ENCODE results near the gene NPIPA1.
"Not testable (repeated sequence)": the region's sequence is repeated elsewhere in the genome, so short reads cannot be mapped to it uniquely, and the experiment has no call there.

The NPIPA1 gene

DNA sequence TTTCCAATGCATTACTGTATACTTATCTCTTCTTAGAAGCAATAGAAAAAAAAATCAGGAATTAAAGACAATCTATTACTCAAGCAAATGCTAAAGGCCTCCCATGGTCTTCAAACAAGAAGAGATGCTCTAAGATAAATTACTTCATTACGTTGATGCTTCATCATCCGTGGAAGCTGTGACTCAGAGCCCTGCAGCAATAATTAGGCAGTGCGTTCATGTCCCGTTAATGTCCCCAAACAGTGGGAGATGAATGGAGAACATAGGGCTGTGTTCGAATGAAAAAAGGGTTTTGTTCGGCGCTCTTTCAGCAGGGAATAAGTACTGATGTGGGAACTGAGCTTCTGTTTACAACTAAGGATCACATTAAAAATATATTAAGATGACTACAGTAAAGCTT is 21.7 kb downstream of the NPIPA1 start:
- H3K4me3 ChIP-seq (ENCODE audit: control insufficient read depth, low read depth, low read length): no peak overlapping the region
- DNase-seq (ENCODE audit: low read depth): peak; percentile 35
- TF ChIP-seq, protein P1, sequence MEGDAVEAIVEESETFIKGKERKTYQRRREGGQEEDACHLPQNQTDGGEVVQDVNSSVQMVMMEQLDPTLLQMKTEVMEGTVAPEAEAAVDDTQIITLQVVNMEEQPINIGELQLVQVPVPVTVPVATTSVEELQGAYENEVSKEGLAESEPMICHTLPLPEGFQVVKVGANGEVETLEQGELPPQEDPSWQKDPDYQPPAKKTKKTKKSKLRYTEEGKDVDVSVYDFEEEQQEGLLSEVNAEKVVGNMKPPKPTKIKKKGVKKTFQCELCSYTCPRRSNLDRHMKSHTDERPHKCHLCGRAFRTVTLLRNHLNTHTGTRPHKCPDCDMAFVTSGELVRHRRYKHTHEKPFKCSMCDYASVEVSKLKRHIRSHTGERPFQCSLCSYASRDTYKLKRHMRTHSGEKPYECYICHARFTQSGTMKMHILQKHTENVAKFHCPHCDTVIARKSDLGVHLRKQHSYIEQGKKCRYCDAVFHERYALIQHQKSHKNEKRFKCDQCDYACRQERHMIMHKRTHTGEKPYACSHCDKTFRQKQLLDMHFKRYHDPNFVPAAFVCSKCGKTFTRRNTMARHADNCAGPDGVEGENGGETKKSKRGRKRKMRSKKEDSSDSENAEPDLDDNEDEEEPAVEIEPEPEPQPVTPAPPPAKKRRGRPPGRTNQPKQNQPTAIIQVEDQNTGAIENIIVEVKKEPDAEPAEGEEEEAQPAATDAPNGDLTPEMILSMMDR (conservative IDR thresholded peaks at IDR 0.05; ENCODE audit: control insufficient read depth, insufficient read depth, low read depth, low read length): no peak

DNA sequence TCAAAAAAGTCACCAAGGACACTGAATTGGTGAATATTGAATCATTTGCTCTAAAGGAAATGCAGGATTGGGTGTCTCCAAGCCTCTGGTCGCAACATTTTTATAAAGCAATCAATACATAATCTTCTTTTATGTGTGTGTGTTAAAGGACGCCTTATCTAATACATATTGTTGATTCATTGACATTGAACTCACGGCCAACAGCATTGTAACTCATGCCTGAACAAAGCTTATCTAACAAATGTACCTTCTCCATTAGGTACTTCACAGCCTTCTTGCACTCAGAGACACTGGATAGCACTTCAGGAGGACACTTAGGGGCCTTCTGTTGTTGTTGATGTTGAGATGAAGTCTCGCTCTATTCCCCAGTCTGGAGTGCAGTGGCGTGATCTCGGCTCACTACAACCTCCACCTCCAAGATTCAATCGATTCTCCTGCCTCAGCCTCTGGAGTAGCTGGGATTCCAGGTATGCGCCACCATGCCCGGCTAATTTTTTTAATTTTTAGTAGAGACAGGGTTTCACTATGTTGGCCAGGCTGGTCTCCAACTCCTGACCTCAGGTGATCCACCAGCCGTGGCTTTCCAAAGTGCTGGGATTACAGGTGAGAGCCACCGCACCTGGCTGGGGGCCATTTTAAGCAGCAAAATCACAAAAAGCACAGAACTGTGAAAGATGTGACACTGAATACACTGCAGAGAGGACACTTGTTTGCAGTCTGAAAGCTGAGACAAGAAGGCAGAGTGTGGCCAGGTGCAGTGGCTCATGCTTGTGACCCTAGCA is 24.4 kb downstream of the NPIPA1 start:
- TF ChIP-seq, protein P1 (conservative IDR thresholded peaks at IDR 0.05; ENCODE audit: control insufficient read depth, insufficient read depth, low read depth, low read length): no peak
- H3K4me3 ChIP-seq (ENCODE audit: control insufficient read depth, low read depth, low read length): no peak overlapping the region
- DNase-seq (ENCODE audit: low read depth): no peak

DNA sequence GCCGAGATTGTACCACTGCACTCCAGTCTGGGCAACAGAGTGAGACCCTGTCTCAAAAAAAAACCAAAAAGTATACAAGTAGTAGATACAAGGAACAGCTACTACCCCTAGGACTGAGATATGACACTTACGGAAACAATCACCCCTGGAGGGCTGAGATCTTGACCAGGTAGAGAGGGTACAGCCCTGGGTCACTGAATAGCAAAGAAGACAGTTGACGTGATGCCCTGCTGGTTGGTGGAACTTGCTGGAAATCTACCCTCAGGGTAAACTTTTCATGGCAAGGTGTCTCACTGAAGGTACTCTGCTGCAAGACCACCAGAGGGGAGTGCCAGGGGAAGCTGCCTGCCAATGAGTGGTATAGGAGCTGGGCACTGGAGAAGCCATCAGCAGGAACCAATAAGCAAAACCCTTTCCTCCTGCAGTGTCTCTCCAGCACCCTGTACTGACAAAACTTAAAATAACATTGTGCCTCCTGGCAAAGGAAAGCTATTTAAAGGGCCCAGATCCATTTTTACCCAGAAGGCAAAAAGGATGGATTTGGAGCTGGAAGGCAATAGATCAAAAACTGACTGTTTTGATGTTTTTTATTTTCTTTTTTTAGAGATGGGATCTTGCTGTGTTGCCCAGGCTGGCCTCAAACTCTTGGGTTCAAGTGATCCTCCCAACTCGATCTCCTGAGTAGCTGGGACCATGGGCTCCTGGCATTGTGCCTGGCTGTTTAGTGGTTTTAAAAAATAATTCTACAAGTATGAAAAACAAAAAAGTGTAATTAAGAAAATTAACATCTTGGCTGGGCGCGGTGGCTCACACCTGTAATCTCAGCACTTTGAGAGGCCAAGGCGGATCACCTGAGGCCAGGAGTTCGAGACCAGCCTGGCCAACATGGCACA is 26.3 kb downstream of the NPIPA1 start:
- TF ChIP-seq, protein P1 (conservative IDR thresholded peaks at IDR 0.05; ENCODE audit: control insufficient read depth, insufficient read depth, low read depth, low read length): no peak
- no peak for DNase-seq (ENCODE audit: low read depth)
- no peak overlapping the region for H3K4me3 ChIP-seq (ENCODE audit: control insufficient read depth, low read depth, low read length)

DNA sequence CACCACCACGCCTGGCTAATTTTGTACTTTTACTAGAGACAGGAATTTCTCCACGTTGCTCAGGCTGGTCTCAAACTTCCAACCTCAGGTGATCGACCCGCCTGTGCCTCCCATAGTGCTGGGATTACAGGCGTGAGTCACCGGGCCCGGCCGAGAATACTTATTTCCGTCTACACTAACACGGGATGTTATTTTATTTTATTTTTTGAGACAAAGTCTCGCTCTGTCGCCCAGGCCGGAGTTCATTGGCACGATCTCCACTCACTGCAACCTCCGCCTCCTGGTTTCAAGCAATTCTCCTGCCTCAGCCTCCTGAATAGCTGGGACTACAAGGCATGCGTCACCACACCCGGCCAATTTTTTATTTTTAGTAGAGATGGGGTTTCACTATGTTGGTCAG is 28.1 kb downstream of the NPIPA1 start:
- DNase-seq (ENCODE audit: low read depth): no peak
- no peak overlapping the region for H3K4me3 ChIP-seq (ENCODE audit: control insufficient read depth, low read depth, low read length)
- TF ChIP-seq, protein P1 (conservative IDR thresholded peaks at IDR 0.05; ENCODE audit: control insufficient read depth, insufficient read depth, low read depth, low read length): no peak

DNA sequence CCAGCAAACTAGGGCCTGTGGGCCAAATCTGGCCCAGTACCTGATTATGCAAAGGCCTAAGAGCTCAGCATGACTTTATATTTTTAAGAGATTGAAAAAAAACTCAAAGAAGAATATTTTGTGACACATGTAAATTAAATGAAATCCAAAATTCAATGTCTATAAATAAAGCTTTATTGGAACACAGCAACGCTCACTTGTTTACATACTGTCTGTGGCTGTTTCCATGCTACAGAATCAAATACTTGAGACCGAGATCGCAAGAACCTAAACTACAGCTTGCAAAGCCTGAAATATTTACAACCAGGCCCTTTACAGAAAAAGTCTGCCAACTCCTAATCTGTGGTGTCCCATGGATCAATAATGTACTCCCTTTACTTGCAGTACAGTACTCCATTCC is 32.6 kb downstream of the NPIPA1 start:
- not testable (repeated sequence) for H3K4me3 ChIP-seq (ENCODE audit: control insufficient read depth, low read depth, low read length); DNase-seq (ENCODE audit: low read depth)

DNA sequence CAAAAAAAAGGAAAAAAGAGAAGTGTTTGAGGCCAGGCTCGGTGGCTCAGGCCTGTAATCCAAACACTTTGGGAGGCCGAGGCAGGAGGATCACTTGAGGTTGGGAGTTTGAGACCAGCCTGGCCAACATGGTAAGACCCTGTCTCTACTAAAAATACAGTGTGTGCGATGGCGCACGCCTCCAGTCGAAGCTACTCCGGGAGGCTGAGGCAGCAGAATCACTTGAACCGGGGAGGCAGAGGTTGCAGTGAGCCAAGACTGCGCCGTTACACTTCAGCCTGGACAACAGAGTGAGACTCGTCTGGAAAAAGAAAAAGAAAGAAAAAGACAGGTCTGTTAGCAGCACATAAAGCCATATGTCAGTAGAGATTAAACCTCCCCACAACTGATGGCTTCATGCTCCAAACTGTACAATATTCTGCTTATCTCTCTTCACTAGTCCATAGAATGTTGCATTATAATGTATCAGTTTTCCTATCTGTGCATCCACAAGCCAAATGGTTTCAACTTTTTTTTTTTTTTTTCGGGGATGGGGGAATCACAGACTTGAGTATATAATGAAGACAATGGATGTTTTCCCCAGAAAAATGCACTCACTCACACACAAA is 34.5 kb downstream of the NPIPA1 start:
- not testable (repeated sequence) for H3K4me3 ChIP-seq (ENCODE audit: control insufficient read depth, low read depth, low read length); DNase-seq (ENCODE audit: low read depth)

DNA sequence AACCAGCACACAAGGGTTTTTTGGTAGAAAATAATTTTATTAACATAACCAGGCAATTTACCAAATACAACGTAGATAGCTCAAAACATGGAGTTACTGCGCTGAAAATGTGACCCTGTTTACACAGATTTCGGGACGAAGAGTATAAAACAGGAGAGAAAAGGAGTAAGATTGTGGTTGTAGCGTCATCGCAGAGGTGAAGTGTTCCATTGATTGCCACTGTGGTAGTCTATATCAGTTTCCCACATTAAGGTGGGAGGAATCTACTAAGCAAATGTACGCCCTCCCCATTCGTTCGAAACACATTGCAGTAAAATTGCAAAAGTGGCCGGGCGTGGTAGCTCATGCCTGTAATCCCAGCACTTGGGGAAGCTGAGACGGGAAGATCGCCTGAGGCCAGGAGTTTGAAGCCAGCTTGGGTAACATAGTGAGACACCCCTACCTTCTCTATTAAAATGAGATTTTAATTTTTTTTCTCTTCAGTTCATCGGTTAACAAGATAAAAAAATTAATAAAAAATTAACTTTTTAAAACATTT is 36.6 kb downstream of the NPIPA1 start:
- H3K4me3 ChIP-seq (ENCODE audit: control insufficient read depth, low read depth, low read length); DNase-seq (ENCODE audit: low read depth): not testable (repeated sequence)

DNA sequence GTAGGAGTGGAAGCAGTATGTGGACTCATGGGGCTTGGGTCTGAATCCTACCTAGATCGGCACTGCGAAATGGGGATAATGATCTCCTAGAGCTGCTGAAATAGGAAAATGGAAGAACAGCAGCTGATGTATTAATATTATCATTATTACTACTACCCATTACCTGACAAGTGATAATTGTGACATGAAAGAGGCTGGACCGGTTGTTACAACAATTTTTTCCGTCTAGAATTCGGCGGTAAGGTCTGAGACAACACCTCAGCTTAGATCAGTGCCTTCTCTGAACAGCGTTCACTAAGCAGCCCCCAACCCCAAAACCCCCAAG is 37.0 kb downstream of the NPIPA1 start:
- H3K4me3 ChIP-seq (ENCODE audit: control insufficient read depth, low read depth, low read length): peak overlapping the region; percentile 68
- DNase-seq (ENCODE audit: low read depth): peak; percentile 31

DNA sequence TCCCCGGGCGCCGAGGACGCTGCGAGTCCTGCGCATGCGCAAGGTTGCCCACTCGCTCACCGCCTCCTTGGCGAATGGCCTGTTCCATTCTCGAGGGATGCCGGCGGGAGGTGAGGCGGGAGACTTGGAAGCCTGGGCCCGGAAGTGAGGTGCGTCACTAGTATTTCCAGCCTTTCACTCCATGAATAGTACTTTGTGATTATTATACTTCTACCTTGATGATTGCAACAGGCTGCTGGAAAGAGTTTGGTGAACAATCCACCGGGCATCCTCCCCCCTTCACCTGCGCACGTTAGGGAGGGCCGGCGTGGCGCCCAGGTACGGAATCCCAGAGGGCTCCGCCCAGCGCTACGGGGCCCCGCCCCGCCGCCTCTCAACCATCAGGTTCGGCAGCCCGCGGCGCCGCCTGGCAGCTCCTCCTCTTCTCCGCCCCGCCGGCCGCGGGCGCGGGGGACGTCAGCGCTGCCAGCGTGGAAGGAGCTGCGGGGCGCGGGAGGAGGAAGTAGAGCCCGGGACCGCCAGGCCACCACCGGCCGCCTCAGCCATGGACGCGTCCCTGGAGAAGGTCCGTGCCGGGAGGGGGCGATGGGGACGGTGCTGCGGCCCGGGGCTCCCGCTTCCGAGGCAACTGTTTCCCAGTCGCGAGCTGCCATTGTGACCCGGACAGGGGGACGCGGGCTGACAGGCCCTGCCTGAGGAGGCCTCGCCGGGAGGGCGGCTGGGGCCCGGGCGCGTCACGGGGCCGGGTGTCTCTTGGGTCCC is 37.6 kb downstream of the NPIPA1 start, which contains the start of gene PDXDC1:
PDXDC1 (plus strand) TSS at position 371 of the 762 bp plus-strand sequence; CDS start at position 545, 174 bp downstream.
- peak within 1 kb of the TSS; percentile 68 for H3K4me3 ChIP-seq (ENCODE audit: control insufficient read depth, low read depth, low read length)
- DNase-seq (ENCODE audit: low read depth): peak; percentile 62

DNA sequence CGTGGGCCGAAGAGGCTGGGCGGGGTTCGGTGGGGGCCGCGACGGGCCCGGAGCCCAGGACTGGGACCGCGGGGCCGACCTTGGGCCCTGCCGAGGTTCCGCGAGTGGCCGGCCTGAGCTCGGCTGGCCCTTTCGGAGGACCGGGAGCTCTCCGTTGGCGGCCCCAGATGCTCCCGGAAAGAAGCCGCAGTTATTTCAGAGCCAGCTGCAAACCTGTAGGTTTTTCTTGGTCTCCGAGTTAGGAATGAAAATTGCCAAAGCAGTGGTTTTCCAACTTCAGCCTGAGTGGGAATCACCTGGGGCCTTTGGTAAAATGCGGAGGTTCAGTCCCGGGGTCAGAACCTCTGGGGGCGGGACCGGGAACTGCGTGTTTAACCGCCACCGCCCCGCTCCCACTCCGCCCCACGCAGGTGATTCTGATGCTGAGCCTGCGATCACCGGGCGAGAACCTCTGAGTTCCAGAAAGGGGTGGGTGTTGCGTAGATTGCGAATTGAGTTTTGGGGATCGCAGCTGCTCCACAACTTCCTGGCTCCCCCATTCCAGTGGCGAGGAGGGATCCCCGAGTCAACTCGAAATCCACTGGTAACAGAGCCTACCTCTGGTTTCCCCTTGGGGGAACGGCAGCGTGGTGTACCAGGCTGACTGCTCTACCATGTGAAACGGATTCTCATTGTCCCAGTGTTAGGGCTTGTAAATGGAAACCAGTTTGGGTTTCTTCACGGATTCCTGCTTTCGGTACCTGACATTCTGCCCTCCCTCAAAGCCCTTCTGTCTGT is 38.4 kb downstream of the NPIPA1 start:
- not testable (repeated sequence) for DNase-seq (ENCODE audit: low read depth)
- H3K4me3 ChIP-seq (ENCODE audit: control insufficient read depth, low read depth, low read length): peak overlapping the region; percentile 68

DNA sequence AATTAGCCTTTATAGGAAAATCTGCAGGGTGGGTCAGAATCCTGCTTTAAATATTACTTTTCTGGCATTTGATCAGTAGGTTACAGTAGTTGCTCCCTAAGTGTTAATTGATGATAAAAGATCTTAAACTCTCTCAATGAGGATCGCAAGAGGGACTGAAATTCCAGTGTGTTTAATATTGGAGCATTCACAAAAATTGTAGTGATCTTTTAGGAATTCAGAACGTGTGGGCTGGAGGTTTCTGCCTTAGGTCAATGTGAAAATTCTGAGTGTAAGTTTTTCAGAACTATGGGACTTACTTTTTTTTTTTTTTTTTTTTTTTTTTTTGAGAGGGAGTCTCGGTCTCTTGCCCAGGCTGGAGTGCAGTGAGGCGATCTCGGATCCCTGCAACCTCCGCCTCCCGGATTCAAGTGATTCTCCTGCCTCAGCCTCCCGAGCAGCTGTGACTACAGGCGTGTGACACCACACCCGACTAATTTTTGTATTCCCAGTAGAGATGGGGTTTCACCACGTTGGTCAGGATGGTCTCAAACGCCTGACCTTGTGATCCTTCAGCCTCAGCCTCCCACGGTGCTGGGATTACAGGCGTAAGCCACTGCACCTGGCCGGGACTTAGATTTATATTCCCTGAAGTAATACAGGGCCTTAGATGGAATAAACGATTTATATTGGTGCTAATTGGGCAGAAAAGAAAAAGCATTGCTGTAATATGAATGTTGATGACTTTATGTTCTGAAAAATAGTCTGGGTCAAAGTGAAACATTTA is 39.9 kb downstream of the NPIPA1 start:
- not testable (repeated sequence) for H3K4me3 ChIP-seq (ENCODE audit: control insufficient read depth, low read depth, low read length); DNase-seq (ENCODE audit: low read depth)

Measured in fibroblast of mammary gland (primary cell).